SK-N-SH treated with all-trans-retinoic acid at 6 μM for 48 hours (cell line): ENCODE measurements around the gene POTEE.
"Not testable (repeated sequence)": the region's sequence is repeated elsewhere in the genome, so short reads cannot be mapped to it uniquely, and the experiment has no call there.

ENCODE experiments used
- GLIS3 ChIP-seq: fragments of 250-450 bp; sonication (Bioruptor Pico); IDR thresholded peaks from 2 replicates; pipeline ENCODE4 v1.5.0; 2020; ENCODE audit warnings: mild to moderate bottlenecking, moderate library complexity
- OSR1 ChIP-seq: fragments of 250-450 bp; sonication (Bioruptor Pico); IDR thresholded peaks from 2 replicates; pipeline ENCODE4 v1.8.0; 2022; ENCODE audit warnings: moderate library complexity, mild to moderate bottlenecking, inconsistent platforms
- ZC3H10 ChIP-seq: fragments of 250-450 bp; sonication (Bioruptor Pico); IDR thresholded peaks from 2 replicates; pipeline ENCODE4 v1.5.1; 2021; ENCODE audit warnings: mild to moderate bottlenecking, moderate library complexity
- ZFP30 ChIP-seq: fragments of 450-650 bp; formaldehyde crosslinking; IDR thresholded peaks from 2 replicates; pipeline ENCODE4 v1.5.0; 2022; ENCODE audit warnings: mild to moderate bottlenecking, moderate library complexity
- ZNF565 ChIP-seq: fragments of 450-650 bp; formaldehyde crosslinking; conservative IDR thresholded peaks from 2 replicates; pipeline ENCODE4 v1.5.0; 2020; ENCODE audit warnings: low read depth, mild to moderate bottlenecking, moderate library complexity
- ZNF8 ChIP-seq: fragments of 450-650 bp; formaldehyde crosslinking; IDR thresholded peaks from 2 replicates; pipeline ENCODE4 v1.5.0; 2020; ENCODE audit warnings: mild to moderate bottlenecking, moderate library complexity
- TF ChIP-seq, protein P1 (sequence below): fragments of 250-450 bp; sonication (Bioruptor Pico); IDR thresholded peaks from 2 replicates; pipeline ENCODE4 v1.8.0; 2021; ENCODE audit warnings: low read depth, mild to moderate bottlenecking, moderate library complexity, borderline replicate concordance
- TF ChIP-seq, protein P2 (sequence below): fragments of 250-450 bp; sonication (Bioruptor Pico); IDR thresholded peaks from 2 replicates; pipeline ENCODE4 v1.5.1; 2021; ENCODE audit warnings: mild to moderate bottlenecking, moderate library complexity
- TF ChIP-seq, protein P3 (sequence below): fragments of 250-450 bp; sonication (Bioruptor Pico); IDR thresholded peaks from 2 replicates; pipeline ENCODE4 v1.8.0; 2020; ENCODE audit warnings: mild to moderate bottlenecking, moderate library complexity, borderline replicate concordance
- TF ChIP-seq, protein P4 (sequence below): fragments of 250-450 bp; sonication (Bioruptor Pico); IDR thresholded peaks from 2 replicates; pipeline ENCODE4 v1.5.1; 2020; ENCODE audit warnings: low read depth, mild to moderate bottlenecking, moderate library complexity

DNA sequence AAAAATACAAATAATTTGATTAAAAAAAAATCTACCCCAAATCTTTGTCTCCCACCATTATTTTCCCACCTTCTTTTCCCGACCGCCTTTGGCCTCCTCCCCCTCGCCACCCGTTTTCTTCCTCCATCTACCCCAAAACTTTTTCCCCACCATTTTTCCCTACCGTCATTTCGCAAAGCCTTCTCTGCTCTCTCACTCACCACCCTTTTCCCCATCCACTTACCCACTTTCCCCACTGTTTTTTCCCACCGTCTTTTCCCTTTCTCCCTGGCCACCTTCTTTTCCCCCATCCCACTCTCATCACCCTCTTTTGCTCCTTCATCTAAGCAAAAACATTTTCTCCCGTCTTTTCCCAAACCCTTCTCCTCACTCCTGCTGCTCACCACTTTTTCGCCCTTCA, 1.5 kb upstream of the POTEE start:
- TF ChIP-seq ZNF8 (CRISPR knock-in tag); GLIS3 (CRISPR knock-in tag); ZNF565; ZFP30 (CRISPR knock-in tag); ZC3H10 (CRISPR knock-in tag); OSR1: not testable (repeated sequence)
- TF ChIP-seq, protein P1, sequence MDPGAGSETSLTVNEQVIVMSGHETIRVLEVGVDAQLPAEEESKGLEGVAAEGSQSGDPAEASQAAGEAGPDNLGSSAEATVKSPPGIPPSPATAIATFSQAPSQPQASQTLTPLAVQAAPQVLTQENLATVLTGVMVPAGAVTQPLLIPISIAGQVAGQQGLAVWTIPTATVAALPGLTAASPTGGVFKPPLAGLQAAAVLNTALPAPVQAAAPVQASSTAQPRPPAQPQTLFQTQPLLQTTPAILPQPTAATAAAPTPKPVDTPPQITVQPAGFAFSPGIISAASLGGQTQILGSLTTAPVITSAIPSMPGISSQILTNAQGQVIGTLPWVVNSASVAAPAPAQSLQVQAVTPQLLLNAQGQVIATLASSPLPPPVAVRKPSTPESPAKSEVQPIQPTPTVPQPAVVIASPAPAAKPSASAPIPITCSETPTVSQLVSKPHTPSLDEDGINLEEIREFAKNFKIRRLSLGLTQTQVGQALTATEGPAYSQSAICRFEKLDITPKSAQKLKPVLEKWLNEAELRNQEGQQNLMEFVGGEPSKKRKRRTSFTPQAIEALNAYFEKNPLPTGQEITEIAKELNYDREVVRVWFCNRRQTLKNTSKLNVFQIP (CRISPR knock-in tag) = not testable (repeated sequence)
- TF ChIP-seq, protein P2, sequence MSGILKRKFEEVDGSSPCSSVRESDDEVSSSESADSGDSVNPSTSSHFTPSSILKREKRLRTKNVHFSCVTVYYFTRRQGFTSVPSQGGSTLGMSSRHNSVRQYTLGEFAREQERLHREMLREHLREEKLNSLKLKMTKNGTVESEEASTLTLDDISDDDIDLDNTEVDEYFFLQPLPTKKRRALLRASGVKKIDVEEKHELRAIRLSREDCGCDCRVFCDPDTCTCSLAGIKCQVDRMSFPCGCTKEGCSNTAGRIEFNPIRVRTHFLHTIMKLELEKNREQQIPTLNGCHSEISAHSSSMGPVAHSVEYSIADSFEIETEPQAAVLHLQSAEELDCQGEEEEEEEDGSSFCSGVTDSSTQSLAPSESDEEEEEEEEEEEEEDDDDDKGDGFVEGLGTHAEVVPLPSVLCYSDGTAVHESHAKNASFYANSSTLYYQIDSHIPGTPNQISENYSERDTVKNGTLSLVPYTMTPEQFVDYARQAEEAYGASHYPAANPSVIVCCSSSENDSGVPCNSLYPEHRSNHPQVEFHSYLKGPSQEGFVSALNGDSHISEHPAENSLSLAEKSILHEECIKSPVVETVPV (CRISPR knock-in tag) = not testable (repeated sequence)
- TF ChIP-seq, protein P3, sequence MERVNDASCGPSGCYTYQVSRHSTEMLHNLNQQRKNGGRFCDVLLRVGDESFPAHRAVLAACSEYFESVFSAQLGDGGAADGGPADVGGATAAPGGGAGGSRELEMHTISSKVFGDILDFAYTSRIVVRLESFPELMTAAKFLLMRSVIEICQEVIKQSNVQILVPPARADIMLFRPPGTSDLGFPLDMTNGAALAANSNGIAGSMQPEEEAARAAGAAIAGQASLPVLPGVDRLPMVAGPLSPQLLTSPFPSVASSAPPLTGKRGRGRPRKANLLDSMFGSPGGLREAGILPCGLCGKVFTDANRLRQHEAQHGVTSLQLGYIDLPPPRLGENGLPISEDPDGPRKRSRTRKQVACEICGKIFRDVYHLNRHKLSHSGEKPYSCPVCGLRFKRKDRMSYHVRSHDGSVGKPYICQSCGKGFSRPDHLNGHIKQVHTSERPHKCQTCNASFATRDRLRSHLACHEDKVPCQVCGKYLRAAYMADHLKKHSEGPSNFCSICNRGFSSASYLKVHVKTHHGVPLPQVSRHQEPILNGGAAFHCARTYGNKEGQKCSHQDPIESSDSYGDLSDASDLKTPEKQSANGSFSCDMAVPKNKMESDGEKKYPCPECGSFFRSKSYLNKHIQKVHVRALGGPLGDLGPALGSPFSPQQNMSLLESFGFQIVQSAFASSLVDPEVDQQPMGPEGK (CRISPR knock-in tag) = not testable (repeated sequence)
- TF ChIP-seq, protein P4, sequence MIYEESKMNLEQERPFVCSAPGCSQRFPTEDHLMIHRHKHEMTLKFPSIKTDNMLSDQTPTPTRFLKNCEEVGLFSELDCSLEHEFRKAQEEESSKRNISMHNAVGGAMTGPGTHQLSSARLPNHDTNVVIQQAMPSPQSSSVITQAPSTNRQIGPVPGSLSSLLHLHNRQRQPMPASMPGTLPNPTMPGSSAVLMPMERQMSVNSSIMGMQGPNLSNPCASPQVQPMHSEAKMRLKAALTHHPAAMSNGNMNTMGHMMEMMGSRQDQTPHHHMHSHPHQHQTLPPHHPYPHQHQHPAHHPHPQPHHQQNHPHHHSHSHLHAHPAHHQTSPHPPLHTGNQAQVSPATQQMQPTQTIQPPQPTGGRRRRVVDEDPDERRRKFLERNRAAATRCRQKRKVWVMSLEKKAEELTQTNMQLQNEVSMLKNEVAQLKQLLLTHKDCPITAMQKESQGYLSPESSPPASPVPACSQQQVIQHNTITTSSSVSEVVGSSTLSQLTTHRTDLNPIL (CRISPR knock-in tag) = not testable (repeated sequence)
